ENCODE results near the gene AIP. TPM values are rescaled to one million over a fixed set of nuclear protein-coding genes. Genes with fewer than 3 reads are reported as not detected.

AIP gene
- total and polyA plus RNA-seq, 9 donors, result 33.5 to 114 (median 65.4) TPM

GRCh38 chr11:67516806-67517205 lies 34.0 kb downstream of the AIP start:
- Histone ChIP-seq H3K36me3 (no peaks in the 10 kb centered on the region), H3K27ac (no peak overlapping the region), H3K4me3 (no peak overlapping the region), H3K4me1 (ENCODE audit: insufficient read depth) (no peaks in the 10 kb centered on the region), H3K9me3 (no peaks in the 10 kb centered on the region), H3K27me3 (no peaks in the 10 kb centered on the region)
- DNase-seq, result no peak
- WGBS, 3 donors, result 91 to 93% (median 91%) methylated on average over 9 of the region's 9 CpGs
- intact Hi-C loops (cut with DNase I), result no loop called here
- TF ChIP-seq POLR2A (IDR thresholded peaks at IDR 0.05) (no peak), EP300 (IDR thresholded peaks at IDR 0.05) (no peak)
- TF ChIP-seq, protein P1, sequence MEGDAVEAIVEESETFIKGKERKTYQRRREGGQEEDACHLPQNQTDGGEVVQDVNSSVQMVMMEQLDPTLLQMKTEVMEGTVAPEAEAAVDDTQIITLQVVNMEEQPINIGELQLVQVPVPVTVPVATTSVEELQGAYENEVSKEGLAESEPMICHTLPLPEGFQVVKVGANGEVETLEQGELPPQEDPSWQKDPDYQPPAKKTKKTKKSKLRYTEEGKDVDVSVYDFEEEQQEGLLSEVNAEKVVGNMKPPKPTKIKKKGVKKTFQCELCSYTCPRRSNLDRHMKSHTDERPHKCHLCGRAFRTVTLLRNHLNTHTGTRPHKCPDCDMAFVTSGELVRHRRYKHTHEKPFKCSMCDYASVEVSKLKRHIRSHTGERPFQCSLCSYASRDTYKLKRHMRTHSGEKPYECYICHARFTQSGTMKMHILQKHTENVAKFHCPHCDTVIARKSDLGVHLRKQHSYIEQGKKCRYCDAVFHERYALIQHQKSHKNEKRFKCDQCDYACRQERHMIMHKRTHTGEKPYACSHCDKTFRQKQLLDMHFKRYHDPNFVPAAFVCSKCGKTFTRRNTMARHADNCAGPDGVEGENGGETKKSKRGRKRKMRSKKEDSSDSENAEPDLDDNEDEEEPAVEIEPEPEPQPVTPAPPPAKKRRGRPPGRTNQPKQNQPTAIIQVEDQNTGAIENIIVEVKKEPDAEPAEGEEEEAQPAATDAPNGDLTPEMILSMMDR (IDR thresholded peaks at IDR 0.05), result no peak

GRCh38 chr11:67517784-67518552 lies 35.1 kb downstream of the AIP start:
- no peak overlapping the region for H3K4me3 ChIP-seq
- intact Hi-C loops (cut with DNase I), result no loop called here
- no peaks in the 10 kb centered on the region for H3K9me3 ChIP-seq
- no peak overlapping the region for H3K27ac ChIP-seq
- WGBS, 3 donors, result 71 to 75% (median 72%) methylated on average over 10 of the region's 10 CpGs
- no peak for DNase-seq
- no peaks in the 10 kb centered on the region for H3K27me3 ChIP-seq
- H3K36me3 ChIP-seq, result no peaks in the 10 kb centered on the region
- TF ChIP-seq, protein P1 (IDR thresholded peaks at IDR 0.05), result no peak
- TF ChIP-seq POLR2A (IDR thresholded peaks at IDR 0.05) (no peak), EP300 (IDR thresholded peaks at IDR 0.05) (no peak)
- no peaks in the 10 kb centered on the region for H3K4me1 ChIP-seq (ENCODE audit: insufficient read depth)

DNA sequence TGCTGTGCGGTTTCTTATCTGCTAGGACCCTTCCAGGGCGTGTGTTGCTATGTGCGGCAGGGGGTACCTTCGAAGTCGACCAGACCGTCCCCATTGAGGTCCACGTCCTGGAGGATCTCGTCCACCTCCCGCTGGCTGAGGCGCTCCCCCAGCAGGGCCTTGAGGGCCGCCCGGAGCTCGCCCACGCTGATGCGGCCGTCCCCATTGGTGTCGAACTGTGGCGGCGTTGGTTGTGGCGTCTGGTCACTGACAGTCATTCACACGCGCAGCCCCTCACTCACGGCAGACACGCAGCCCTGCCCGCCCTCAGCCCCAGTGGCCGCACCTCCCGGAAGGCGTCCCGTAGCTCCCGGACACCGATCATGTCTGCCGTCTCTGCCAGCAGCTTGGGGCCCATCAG lies 36.9 kb downstream of the AIP start:
- WGBS, 3 donors, result 86 to 90% (median 88%) methylated on average over 32 of the region's 32 CpGs
- intact Hi-C loops (cut with DNase I), result no loop called here
- TF ChIP-seq POLR2A (IDR thresholded peaks at IDR 0.05) (no peak), EP300 (IDR thresholded peaks at IDR 0.05) (no peak)
- TF ChIP-seq, protein P1 (IDR thresholded peaks at IDR 0.05), result no peak
- Histone ChIP-seq H3K27ac (no peak overlapping the region), H3K9me3 (no peaks in the 10 kb centered on the region), H3K4me3 (no peak overlapping the region), H3K36me3 (no peaks in the 10 kb centered on the region), H3K27me3 (no peaks in the 10 kb centered on the region), H3K4me1 (ENCODE audit: insufficient read depth) (no peaks in the 10 kb centered on the region)
- DNase-seq, result no peak

- no peaks in the 10 kb centered on the region for H3K27me3 ChIP-seq
- no peaks in the 10 kb centered on the region for H3K4me1 ChIP-seq (ENCODE audit: insufficient read depth)
- H3K36me3 ChIP-seq, result no peaks in the 10 kb centered on the region
- intact Hi-C loops (cut with DNase I), result no loop called here
- no peaks in the 10 kb centered on the region for H3K9me3 ChIP-seq
- TF ChIP-seq POLR2A (IDR thresholded peaks at IDR 0.05) (no peak), EP300 (IDR thresholded peaks at IDR 0.05) (no peak)
- TF ChIP-seq, protein P1 (IDR thresholded peaks at IDR 0.05), result no peak
- H3K4me3 ChIP-seq, result no peak overlapping the region
- WGBS, 3 donors, result 79 to 87% (median 83%) methylated on average over 16 of the region's 16 CpGs
- H3K27ac ChIP-seq, result no peak overlapping the region
- DNase-seq, result no peak
These were observed 38.3 kb downstream of the AIP start for GRCh38 chr11:67520856-67521824.

All from ovary (tissue), 9 donors.